HG03460 (cell line): Measurements from ENCODE around the gene PPP2R5E.

Source experiments
- ATAC-seq: cut with Tn5 transposase; IDR thresholded peaks from one replicate; pipeline ENCODE4 v1.9.1; 2021; ENCODE audit not compliant: unreplicated experiment

Gene PPP2R5E

GRCh38 chr14:63435838-63436237 lies 107.3 kb downstream of the PPP2R5E start:
- ATAC-seq = no peak

GRCh38 chr14:63435204-63435603 lies 108.0 kb downstream of the PPP2R5E start:
- ATAC-seq = no peak

DNA sequence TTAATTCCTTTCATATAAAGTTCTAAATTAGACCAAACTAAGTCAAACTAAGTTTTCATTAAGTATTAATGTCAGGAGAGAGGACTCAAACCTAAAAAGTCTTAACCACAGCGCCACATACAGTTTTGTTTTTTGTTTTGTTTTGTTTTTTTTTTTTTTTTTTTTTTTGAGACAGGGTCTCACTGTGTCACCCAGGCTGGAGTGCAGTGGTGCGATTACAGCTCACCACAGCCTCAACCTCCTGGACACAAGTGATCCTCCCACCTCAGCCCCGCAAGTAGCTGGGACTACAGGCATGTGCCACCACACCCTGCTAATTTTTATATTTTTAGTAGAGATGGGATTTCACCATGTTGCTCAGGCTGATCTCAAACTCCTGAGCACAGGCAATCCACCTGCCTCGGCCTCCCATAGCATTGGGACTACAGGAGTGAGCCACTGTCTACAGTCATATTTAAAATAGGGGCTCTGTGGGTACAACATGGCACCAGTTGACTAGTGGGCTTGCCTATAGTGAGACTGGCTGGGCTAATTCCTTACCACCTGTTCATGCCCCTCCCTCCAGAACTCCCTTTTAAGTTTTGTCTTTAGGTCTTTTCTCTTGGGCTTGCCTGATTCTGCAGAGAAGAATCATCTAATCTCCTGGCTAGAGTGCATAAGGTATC lies 110.2 kb downstream of the PPP2R5E start:
- no peak for ATAC-seq

DNA sequence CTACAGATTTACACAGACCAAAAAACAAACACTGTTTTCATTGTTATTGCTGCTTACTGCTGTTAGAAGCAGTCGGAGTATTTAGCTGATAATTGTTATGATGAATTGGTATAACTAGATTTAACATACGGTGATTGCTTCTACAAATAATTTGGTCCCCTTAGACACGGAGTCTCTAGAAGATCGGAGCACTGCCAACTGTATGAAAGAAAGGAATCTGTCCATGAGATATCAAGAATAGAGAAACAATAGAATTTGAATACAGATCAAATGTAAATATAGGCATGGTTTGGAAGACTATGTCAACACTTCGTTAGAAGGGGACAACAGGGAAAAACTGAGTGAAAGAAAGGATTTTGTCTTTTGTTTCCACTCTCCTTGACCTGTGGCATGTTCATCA lies 110.9 kb downstream of the PPP2R5E start:
- ATAC-seq = no peak

DNA sequence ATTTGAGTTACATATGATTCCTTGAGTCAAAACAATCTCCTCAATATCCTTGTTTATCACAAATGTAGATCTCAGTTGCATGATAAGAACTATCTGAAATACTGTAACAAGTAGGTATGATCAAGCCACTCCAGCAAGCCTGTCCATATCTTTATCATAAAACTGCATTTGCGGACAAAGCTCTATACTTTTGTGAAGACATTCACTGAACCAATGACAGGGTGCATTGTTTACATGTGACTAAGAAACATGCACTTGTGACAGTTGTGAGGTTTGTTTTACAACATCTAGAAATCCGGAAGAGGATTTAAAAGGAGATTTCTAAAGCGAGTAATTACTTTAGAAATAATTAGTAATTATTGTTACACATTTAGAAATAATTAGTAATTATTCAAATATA lies 111.7 kb downstream of the PPP2R5E start:
- ATAC-seq = no peak

DNA sequence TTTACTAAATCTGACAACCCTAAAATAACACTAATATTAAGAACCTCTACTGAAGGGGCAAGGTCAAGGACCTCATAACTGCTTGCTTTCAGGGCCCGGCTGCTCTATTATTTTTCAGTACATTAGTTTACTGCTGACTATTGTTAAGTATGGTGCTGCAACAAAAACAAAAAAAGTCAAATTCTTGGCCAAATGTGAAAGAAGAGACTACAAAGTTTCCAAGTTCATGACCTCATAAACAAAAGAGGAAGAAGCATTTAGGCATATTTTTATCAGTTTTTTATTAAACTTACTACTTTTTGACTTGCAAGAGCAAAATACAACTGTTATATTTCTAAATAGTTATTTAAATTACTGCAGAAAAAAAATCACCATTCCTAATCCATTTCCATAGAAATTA lies 114.7 kb downstream of the PPP2R5E start:
- ATAC-seq = no peak

- ATAC-seq = no peak
These were observed 116.3 kb downstream of the PPP2R5E start for GRCh38 chr14:63426838-63427352.

DNA sequence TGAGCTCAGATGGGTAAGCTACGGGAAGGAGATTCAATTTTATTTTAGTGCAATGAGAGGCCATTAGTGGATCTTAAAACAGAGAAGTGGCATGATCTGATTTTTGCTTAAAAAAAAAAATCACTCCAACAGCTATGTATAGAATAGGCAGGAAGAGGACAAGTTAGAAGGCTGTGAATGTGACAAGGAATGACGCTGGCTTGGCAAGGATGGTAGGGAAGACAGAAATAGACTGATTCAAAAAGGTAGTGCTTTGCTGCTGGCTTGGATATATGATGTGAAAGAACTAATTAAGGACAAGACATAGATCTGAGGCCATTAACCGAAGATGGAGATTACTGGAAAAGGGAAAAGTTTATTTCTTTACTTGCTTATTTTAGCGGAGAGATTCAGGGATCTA lies 119.3 kb downstream of the PPP2R5E start:
- no peak for ATAC-seq

DNA sequence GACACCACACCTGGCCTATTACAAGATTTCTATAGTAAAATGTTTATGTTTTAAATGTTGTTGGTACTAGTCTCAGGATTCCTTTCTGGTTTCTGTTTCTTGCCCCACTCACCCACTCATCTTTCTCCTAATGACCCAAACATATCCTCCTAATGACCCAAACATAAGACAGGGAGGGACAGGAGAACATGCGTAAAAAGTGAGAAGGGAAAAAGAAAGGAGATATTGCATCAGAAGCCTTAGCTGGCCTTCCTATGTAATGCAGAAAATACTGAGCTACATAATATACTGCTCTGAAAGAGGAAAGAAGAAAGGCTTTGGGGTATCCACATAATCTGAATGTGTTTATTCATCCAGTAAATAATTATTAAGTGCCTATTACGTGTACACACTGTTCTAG lies 119.8 kb downstream of the PPP2R5E start:
- no peak for ATAC-seq

- ATAC-seq = no peak
These were observed 121.3 kb downstream of the PPP2R5E start for GRCh38 chr14:63421919-63422318.

GRCh38 chr14:63421226-63421625 lies 122.0 kb downstream of the PPP2R5E start:
- ATAC-seq = no peak

DNA sequence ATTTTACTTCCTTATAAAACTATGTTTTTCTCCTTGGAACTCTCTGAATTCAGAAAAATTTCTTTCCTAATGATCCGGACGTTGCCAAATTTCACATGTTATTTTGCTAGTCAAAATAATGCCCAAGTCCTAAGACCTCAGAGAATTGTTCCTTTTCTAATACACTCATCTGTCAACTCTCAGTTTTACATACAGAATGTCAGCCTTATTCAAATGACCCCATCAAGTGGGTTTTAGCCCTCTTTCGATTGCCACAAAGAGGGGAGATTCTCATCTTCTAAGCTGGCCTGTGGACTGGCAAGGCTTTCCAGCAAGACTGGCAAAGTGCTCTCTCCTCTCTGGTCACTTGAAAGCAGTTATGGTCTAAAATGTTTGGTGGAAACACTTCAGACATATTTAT lies 125.2 kb downstream of the PPP2R5E start:
- ATAC-seq = no peak

DNA sequence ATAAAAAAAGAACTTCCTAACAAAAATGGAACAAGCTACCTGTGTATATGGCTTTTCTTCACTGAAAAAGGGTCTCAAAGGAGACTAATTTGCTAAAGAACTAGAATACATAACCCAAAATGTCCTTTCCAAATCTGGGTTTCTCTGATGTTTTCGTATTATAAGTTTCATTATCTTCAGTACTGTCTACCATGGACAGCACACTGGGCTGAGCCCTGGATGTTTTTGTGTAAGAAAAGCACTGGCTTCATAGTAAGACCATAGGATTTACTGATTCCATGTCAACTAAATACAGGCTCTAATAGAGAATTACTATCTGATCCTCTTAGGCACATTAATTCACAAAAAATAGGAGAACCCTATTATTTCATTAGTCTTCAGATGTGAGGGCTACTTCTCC lies 130.2 kb downstream of the PPP2R5E start:
- no peak for ATAC-seq

GRCh38 chr14:63406333-63406732 lies 136.8 kb downstream of the PPP2R5E start:
- no peak for ATAC-seq

DNA sequence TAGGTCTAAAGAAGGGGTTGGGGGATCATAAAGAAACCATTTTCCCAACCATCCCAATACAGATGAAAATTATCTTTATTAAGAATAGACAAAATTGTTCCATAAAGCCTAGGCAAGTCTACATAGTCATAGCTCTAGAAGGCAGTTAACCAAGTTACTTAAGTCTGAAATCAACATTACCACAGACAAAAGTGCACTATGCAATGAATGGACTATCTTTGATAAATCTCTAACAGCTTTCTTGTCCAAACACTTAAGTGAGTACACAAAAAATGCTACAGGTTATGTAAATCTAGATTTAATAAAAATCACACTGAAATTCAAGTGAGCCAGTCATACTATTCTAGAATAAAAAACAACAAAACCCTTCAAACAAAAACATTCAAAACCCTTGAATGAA lies 137.5 kb downstream of the PPP2R5E start:
- no peak for ATAC-seq

GRCh38 chr14:63404906-63405305 lies 138.3 kb downstream of the PPP2R5E start:
- ATAC-seq = no peak

DNA sequence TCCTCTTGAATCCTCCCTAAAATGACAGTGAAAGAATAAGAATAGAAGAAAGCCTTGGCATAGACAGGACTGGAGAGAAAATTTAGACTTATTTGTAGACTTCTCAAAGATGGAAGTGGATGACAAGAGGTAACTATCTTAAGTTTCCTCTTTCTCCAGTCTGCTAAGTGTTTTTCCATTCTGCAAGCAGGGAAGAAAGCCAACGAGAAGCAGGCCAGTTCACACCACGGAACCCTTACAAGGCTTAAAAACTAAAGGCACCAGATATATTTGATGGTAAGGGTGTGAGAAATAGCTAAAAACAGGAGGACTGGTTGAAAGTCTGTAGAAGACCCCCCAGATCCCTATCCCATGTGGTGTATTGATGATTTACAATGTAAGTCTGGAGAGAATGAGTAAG lies 141.5 kb downstream of the PPP2R5E start:
- ATAC-seq = no peak

DNA sequence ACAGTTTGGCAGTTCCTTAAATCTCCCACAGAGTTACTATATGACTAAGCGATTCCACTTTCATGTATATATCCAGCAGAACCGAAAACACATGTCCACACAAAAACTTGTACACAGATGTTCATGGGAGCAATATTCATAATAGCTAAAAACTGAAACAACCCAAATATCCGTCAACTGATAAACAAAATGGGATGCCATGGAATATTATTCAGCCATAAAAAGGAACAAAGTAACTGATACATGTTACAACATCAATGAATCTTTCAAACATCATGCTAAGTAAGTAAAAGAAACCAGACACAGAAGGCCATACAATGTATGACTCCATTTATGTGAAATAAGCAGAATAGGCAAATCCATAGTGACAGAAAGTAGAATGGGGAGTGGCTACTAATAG lies 144.2 kb downstream of the PPP2R5E start:
- no peak for ATAC-seq

DNA sequence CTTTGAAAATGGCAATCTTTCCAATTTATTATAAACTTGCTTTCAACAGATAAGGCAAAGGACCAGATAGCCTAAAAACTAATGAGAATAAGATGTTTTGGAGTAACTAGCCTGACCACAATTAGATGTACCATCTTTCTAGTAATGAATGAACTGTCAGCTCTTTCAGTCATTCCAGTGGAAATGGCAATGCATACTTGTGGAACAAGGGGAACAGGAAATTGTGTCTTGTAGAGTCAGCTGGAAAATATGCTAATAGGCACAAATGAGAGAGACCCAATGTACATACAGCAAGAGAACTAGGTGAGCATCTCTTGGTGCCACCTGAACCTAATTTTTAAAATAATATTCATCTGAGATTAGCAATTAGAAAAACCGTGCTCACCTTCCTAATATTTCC lies 148.3 kb downstream of the PPP2R5E start:
- ATAC-seq = no peak

- ATAC-seq = no peak
These were observed 148.7 kb downstream of the PPP2R5E start for GRCh38 chr14:63394432-63394831.

DNA sequence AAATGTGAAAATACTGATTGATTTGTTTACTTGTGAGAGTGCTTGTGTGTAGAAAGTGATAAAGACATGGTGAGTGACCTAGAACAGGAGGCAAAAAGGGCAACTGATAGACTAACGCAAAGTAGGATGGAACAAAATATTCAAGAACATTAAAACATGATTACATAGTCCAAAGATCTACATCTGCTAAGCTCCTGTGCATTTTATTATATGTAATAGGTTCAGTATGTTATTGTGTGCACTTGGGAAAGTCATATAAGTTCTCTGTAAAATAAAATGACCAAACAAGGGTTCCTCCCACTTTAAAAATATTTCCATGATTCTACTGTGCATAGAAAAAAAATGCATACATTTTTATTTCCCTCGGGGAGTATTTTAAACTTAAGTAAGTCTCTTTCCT lies 150.2 kb downstream of the PPP2R5E start:
- ATAC-seq = no peak

DNA sequence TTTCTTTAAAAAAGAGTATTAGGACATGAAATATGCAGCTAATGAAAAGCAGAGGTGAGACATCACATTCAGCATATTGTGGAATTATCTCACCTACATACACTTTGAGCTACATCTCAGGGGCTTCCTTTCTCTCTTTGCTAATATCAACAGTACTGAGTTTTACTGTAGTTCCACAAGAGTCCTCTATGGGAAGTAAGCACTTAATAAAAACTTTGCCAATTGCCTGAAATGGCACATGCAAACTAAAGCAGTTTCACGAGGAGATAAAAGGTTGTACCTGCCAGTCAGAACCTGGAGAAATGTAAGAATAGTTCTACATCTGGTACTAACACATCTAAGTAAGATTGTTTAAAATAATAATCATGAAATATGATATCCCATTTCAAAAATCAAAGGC lies 150.9 kb downstream of the PPP2R5E start:
- ATAC-seq = no peak

DNA sequence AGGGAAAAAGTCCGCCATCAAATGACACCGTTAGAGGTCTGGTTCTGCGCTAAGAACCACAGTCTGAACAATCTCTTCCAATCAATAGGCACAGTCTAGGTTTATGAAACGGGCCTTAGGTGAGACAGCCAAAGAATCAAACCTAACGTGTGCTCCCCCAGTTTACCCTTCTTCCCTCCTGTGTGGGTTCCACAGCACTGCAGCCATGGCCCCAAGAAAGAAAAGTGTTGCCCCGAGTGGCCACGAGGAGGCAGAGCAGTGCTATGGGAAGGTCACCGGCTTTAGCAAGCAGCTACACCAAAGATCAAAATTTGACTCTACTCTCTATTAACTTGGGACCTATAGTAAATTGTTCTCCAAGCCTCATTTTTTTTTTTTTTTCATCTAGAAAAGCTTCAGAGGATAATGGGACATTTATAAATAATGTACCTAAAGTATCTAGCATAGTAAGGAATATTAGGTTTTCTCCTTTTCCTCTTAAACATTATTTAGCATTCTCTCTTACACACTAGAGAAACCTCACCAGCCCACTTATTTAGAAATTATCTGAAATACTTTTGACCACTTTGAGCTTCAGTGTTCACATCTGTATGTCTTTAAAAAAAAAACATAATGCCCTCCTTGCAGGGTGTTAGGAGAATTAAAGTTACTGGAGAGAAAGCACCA lies 154.3 kb downstream of the PPP2R5E start:
- peak; percentile 75 for ATAC-seq
